AG04449 (cell line): ENCODE measurements around the gene BANF2.

Source experiments
- CTCF ChIA-PET: fragments of 350-600 bp; formaldehyde crosslinking; extraction: SDS; loops from one replicate; lab custom pipeline; 2021; ENCODE audit warnings: antibody characterized with exemption; lab: Yijun Ruan, JAX
- POLR2A ChIA-PET: fragments of 400-600, 350-600 bp; formaldehyde crosslinking; extraction: SDS; loops from one replicate; lab custom pipeline; 2020; ENCODE audit warnings: antibody characterized with exemption, inconsistent platforms; lab: Yijun Ruan, JAX
- DNase-seq: peaks from one replicate; pipeline ENCODE4 v3.0.0-alpha.2; 2010; ENCODE audit warnings: low read depth, low spot score
- H3K4me3 ChIP-seq: 2 replicates; pipeline ENCODE4 v1.5.1; 2011; ENCODE audit warnings: low read depth, mild to moderate bottlenecking, control low read depth, low read length
- CTCF ChIP-seq: IDR thresholded peaks from one replicate; pipeline ENCODE4 v1.5.1; 2011; ENCODE audit warnings: mild to moderate bottlenecking, moderate library complexity, low read length, control low read depth, inconsistent platforms; ENCODE audit not compliant: insufficient read depth; ENCODE audit errors: missing control alignments

Gene BANF2

DNA sequence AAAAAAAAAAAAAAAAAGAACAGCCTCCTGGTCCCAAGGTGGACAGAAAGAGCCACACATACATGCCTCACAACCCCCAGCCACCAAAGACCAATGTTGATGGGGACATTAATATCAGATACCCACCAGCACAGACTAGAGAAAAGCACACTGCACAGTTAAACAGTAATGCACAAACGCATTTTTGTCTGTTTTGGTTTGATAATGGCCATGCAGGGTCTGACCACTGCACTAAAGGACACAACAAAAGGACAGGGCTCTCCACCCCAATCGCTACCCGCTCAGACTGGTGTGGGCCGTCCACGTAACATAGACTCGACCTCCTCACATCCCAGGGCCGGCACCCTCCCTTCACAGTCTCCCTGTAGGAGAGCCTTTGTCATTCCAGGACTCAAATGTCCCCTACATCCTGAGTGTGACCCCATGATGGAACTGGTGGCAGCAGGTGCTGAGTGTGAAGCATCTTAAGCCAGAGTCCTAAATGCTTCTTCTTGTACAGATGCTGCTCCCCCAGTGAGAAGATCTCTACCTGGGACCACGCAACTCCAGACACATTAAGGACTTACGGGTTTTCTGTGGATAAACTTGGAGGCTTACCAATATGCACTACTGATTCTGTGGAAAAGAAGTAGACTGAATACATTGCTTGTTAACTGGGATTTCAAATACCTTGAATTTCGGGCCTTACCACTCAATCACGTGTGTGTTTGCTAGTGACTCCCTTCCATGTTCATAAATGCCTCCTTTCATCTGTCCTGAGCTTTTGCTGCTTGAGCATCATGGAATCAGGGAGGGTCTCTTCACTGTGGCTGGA is 45.7 kb upstream of the BANF2 start:
- H3K4me3 ChIP-seq, result no peak overlapping the region
- ChIA-PET POLR2A (no interaction called here), CTCF (interaction anchor here (0.8 to 11.4 kb wide), 20 partner anchors 7 to 342 kb away, joined by 3 to 124 read pairs (median 4); partner anchors contain the start of gene RRBP1)
- no peak for TF ChIP-seq CTCF
- no peak for DNase-seq

DNA sequence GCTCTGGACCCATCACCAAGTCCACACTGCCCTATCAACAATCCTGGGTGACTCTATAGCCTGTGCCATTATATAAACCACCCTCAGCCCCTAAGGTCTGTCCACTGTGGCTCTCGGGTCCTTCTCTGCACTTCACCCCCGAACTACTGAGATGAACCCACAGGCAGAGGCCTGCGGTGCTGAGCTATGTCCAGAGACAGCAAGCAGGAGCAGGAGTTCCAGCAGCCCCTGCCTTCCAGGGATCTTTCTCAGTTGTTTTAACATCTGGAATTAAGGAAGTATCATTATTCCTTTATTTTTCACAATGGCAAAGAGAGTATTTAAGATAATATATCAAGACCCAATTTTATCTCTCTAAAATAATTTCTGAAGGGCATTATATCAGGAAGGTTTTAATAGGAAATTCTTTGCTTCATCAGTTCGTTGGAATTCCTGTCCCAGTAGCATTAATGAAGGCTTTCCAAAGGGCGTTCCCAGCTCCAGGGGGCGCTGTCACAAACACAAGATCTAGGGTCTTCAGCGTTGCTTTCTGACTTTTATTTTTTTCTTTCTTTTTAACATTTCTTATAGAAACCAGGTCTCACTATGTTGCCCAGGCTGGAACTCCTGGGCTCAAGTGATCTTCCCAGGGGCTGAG is 45.0 kb upstream of the BANF2 start:
- H3K4me3 ChIP-seq, result no peak overlapping the region
- ChIA-PET CTCF (interaction anchor here (0.8 to 11.4 kb wide), 23 partner anchors 8 to 341 kb away, joined by 3 to 124 read pairs (median 4); partner anchors contain the start of gene RRBP1), POLR2A (no interaction called here)
- peak; percentile 51 for TF ChIP-seq CTCF
- DNase-seq, result no peak

GRCh38 chr20:17655286-17655651 is 44.5 kb upstream of the BANF2 start:
- TF ChIP-seq CTCF, result no peak
- no peak for DNase-seq
- H3K4me3 ChIP-seq, result no peak overlapping the region
- ChIA-PET CTCF (interaction anchor here (0.8 to 11.4 kb wide), 25 partner anchors 8 to 341 kb away, joined by 3 to 124 read pairs (median 4); partner anchors contain the start of gene RRBP1), POLR2A (no interaction called here)

DNA sequence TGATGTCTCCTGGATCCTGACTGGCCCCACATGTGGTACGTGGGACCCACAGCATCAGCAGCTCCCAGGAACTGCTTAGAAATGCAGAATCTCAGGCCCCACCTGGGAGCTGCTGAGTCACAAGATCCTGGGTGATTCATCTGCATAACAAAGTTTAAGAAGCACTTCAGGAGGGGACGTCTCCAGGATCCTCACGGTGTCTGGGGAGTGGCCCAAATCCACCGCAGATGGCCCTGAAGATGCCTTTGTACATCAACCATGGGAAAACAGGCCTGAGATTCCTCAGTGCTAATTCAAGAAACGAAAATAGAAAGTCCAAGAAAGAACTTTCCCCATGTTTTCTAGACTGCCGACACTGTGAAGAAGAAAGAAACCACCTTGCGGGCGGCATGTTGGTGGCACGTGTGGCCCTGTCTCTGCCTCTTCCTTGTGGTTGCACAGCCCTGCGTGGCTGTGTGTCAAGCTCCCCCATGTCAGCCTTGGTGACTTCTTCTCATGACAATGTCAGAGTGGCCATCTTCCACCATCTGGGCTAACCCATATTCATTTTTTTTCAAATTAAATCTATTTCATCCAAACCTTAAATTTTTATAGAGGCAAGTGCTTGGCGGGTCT is 43.8 kb upstream of the BANF2 start:
- POLR2A ChIA-PET, result no interaction called here
- CTCF ChIA-PET, result interaction anchor here (0.8 to 11.4 kb wide), 14 partner anchors 9 to 302 kb away, joined by 3 to 124 read pairs (median 6); no protein-coding TSS in a partner anchor
- H3K4me3 ChIP-seq, result no peak overlapping the region
- no peak for DNase-seq
- TF ChIP-seq CTCF, result no peak

DNA sequence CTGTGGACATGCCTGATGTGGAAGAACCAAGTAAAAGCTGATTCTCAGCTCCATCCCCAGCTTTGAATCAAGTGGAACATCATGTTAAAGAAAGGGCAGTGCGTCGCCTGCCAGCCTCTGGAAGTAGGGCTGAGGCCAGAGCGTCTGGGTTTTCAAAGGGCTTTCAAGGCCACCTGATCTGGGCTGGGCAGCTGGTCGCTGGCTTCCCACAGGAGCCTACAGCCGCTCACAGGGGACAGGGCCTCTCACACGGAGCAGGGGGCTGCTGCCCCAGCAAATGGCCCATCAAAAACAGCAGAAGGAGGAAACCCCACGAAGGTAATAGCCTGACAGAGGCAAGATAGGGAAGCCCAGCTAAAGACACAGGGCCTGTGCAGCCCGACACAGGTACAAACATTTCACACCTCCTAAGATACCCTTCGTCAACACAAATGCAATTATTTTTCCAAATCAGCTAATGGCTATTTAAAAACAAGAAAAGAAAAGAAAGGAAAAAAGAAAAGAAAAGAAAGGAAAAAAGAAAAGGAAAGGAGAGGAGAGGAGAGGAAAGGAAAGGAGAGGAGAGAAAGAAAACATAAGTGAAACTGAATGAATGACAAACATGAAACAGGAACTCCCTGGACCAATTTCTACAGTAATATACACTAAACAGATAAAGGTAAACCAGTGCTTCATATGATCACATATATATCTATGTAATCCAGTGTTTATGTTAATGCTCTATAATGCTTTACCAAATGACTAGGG is 42.5 kb upstream of the BANF2 start:
- H3K4me3 ChIP-seq, result no peak overlapping the region
- DNase-seq, result no peak
- POLR2A ChIA-PET, result no interaction called here
- CTCF ChIA-PET, result interaction anchor here (0.9 to 11.4 kb wide), 8 partner anchors 9 to 280 kb away, joined by 3 to 124 read pairs (median 11); partner anchors contain the start of gene RRBP1
- TF ChIP-seq CTCF, result no peak
